Smooth muscle cell (in vitro differentiated cells): Measurements from ENCODE around the gene PBX1. TPM values are rescaled to one million over a fixed set of nuclear protein-coding genes. Genes with fewer than 3 reads are reported as not detected.

Experiments
- DNase-seq: peaks from one replicate; lab custom pipeline; 2025; ENCODE audit not compliant: unreplicated experiment; lab: John Stamatoyannopoulos, UW
- H2AFZ ChIP-seq: fragments of 200-600 bp; sonication (generic); 2 replicates; pipeline ENCODE4 v1.6.0; 2016; ENCODE audit warnings: antibody characterized with exemption, low read depth, mild to moderate bottlenecking
- H3F3A ChIP-seq: fragments of 200-600 bp; sonication (generic); 2 replicates; pipeline ENCODE4 v1.6.0; 2017; ENCODE audit warnings: antibody characterized with exemption, low read depth
- H3K27ac ChIP-seq: fragments of 200-600 bp; sonication (generic); 2 replicates; pipeline ENCODE4 v1.5.1; 2016; ENCODE audit warnings: low read depth, mild to moderate bottlenecking
- H3K27me3 ChIP-seq: fragments of 200-600 bp; sonication (generic); 2 replicates; pipeline ENCODE4 v1.6.1; 2016; ENCODE audit warnings: low read depth, mild to moderate bottlenecking
- H3K36me3 ChIP-seq: fragments of 200-600 bp; sonication (generic); 2 replicates; pipeline ENCODE4 v1.5.1; 2016; ENCODE audit warnings: low read depth
- H3K4me1 ChIP-seq: fragments of 200-600 bp; sonication (generic); 2 replicates; pipeline ENCODE4 v1.5.1; 2016; ENCODE audit warnings: low read depth
- H3K4me2 ChIP-seq: fragments of 200-600 bp; sonication (generic); 2 replicates; pipeline ENCODE4 v1.6.0; 2016; ENCODE audit warnings: mild to moderate bottlenecking
- H3K4me3 ChIP-seq: fragments of 200-600 bp; sonication (generic); 2 replicates; pipeline ENCODE4 v1.5.1; 2016; ENCODE audit warnings: mild to moderate bottlenecking
- H3K79me2 ChIP-seq: fragments of 200-600 bp; sonication (generic); 2 replicates; pipeline ENCODE4 v1.6.0; 2016; ENCODE audit warnings: low read depth, mild to moderate bottlenecking
- H3K9ac ChIP-seq: fragments of 200-600 bp; sonication (generic); 2 replicates; pipeline ENCODE4 v1.6.0; 2016; ENCODE audit warnings: low read depth
- H3K9me3 ChIP-seq: fragments of 200-600 bp; sonication (generic); replicated peaks from 2 replicates; pipeline ENCODE4 v1.5.1; 2016; ENCODE audit warnings: low read depth
- H4K20me1 ChIP-seq: fragments of 200-600 bp; sonication (generic); 2 replicates; pipeline ENCODE4 v1.6.0; 2016; ENCODE audit warnings: low read depth
- WGBS: methylation state at CpG from one replicate; pipeline ENCODE4 v1.1.7; 2016; ENCODE audit warnings: low lambda C conversion rate; 5-methylcytosine and 5-hydroxymethylcytosine counted together
- polyA plus RNA-seq: library from polyadenylated mRNA; unstranded; fragments of >200 nt; fragmentation: Nextera tagmentation; extraction: Ambion mirVana; gene quantifications from 2 replicates; pipeline ENCODE4 v1.2.1, GENCODE V29; 2016
- total RNA-seq: library from RNA; depleted of rRNA; stranded (reverse); fragments of >200 nt; gene quantifications from 2 replicates; pipeline ENCODE4 v1.2.3, GENCODE V29; 2014
- TF ChIP-seq, protein P1 (sequence below): fragments of 200-600 bp; sonication (generic); IDR thresholded peaks from 2 replicates; pipeline ENCODE4 v1.5.1; 2017; ENCODE audit warnings: borderline replicate concordance, mild to moderate bottlenecking, antibody characterized with exemption; ENCODE audit not compliant: insufficient read depth, poor library complexity, severe bottlenecking

The PBX1 gene
- total and polyA plus RNA-seq, 2 experiments from 2014 or later = 8.1 to 70.8 TPM

DNA sequence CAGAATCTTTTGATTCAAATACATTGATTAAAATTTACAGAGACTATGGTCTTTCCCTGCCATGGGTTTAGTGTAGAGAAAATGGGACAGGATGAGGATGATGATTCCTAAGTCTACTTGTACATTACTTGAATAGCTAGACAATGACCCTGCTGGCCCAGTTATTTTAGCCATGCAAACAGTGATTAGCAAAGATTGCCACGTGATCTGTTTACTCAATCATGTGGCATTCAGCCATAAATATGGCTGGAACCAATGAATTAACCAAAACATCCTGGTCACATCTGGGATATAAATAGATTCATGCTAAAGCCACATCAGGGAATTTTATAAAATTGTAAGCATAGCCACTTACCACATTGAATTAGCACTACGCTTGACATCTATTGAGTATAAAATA, 167.3 kb downstream of the PBX1 start:
- Histone ChIP-seq H3K4me3 (no peak overlapping the region), H3F3A (peaks cover 11% of the 10 kb centered on the region), H3K27me3 (no peaks in the 10 kb centered on the region), H3K27ac (peak overlapping the region; percentile 92), H3K9me3 (no peaks in the 10 kb centered on the region), H2AFZ (no peak overlapping the region), H3K79me2 (peaks cover 40% of the 10 kb centered on the region), H3K9ac (peak overlapping the region; percentile 61), H3K4me2 (peak overlapping the region; percentile 65), H3K4me1 (peaks cover 24% of the 10 kb centered on the region), H3K36me3 (no peaks in the 10 kb centered on the region), H4K20me1 (no peaks in the 10 kb centered on the region)
- WGBS = 23% methylated on average over 2 of the region's 2 CpGs
- DNase-seq = no peak
- TF ChIP-seq, protein P1, sequence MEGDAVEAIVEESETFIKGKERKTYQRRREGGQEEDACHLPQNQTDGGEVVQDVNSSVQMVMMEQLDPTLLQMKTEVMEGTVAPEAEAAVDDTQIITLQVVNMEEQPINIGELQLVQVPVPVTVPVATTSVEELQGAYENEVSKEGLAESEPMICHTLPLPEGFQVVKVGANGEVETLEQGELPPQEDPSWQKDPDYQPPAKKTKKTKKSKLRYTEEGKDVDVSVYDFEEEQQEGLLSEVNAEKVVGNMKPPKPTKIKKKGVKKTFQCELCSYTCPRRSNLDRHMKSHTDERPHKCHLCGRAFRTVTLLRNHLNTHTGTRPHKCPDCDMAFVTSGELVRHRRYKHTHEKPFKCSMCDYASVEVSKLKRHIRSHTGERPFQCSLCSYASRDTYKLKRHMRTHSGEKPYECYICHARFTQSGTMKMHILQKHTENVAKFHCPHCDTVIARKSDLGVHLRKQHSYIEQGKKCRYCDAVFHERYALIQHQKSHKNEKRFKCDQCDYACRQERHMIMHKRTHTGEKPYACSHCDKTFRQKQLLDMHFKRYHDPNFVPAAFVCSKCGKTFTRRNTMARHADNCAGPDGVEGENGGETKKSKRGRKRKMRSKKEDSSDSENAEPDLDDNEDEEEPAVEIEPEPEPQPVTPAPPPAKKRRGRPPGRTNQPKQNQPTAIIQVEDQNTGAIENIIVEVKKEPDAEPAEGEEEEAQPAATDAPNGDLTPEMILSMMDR = no peak

DNA sequence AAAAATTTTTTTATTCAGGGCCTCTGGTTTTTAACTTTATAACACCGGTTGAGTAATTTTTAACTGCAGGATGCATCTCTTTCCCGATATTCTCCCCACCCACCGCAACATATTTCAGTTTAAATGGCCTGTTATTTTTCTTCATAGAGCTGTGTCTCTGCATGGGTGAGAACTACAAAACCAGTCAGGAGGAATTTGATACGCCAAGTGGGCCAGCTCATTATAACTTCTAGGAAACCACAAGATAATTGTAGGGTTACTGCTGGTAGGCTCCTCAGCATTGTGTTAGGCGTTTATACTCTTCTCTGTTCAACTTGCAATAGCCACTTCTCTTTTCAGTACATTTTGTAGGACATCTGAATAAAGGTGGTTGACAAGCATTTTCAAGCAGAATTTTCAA, 169.7 kb downstream of the PBX1 start:
- Histone ChIP-seq H4K20me1 (no peaks in the 10 kb centered on the region), H2AFZ (no peak overlapping the region), H3F3A (peaks cover 11% of the 10 kb centered on the region), H3K4me1 (peaks cover 24% of the 10 kb centered on the region), H3K27me3 (no peaks in the 10 kb centered on the region), H3K4me3 (no peak overlapping the region), H3K36me3 (no peaks in the 10 kb centered on the region), H3K79me2 (peaks cover 32% of the 10 kb centered on the region), H3K9ac (no peak overlapping the region), H3K9me3 (no peaks in the 10 kb centered on the region), H3K4me2 (peak overlapping the region; percentile 50), H3K27ac (peak overlapping the region; percentile 34)
- WGBS = 64% methylated on average over 5 of the region's 5 CpGs
- TF ChIP-seq, protein P1 = no peak
- DNase-seq = no peak

DNA sequence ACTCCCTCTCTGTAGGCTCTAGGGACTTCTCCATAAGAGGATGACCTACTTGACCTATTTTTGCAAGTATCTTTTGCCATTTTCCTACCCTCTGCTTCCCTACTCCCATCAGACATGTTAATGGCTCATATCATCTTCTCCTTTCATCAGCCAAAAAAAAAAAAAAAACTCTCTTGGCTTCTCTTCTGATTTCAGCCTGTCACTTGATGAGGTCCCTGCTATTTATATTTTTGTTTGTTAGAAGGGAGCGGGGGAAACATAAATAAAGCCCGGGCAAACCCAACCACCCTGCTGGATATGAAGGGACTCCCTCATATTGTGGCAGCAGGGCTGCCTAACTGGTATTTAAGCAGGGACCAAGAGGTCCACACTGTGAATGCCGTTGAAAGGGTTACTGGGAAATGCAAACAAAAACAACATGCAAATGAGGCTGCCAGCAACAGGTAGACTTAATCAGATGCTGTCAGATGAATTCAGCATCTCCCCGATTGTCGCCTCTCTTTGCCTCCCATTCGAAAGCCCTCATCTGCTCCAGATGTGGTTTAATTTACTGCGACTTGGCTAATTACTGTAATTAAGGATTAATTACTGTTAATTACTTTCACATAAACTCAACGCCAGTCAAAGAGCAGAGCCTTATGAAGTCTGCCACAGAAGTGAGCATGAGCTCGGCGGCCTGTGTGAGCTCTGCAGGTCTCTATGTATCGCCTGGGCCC, 172.3 kb downstream of the PBX1 start:
- Histone ChIP-seq H3F3A (peaks cover 3% of the 10 kb centered on the region), H3K27ac (no peak overlapping the region), H2AFZ (no peak overlapping the region), H3K4me3 (no peak overlapping the region), H3K9ac (no peak overlapping the region), H3K4me2 (no peak overlapping the region), H3K36me3 (no peaks in the 10 kb centered on the region), H3K79me2 (peaks cover 27% of the 10 kb centered on the region), H3K4me1 (peaks cover 28% of the 10 kb centered on the region), H4K20me1 (no peaks in the 10 kb centered on the region), H3K9me3 (no peaks in the 10 kb centered on the region), H3K27me3 (no peaks in the 10 kb centered on the region)
- 88% methylated on average over 11 of the region's 11 CpGs for WGBS
- TF ChIP-seq, protein P1 = no peak
- DNase-seq = no peak

DNA sequence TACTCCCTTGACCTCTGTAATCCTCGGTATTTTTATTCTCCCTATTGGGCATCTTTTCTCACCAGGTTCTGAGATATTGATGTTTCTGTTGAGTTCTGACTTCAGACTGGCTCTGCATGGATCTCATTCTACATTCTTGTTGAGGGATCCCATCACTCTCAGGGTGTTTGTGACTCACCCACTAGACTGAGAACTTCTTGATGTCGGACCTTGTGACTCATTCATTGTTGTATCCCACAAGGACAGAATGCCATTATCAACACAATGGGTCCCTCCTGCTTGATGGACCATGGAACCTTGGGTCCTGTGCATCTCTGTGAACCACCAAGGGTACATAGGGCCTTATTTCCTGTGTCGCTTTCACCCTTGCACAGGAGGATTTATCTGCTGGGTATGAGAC, 174.1 kb downstream of the PBX1 start:
- H3K9me3 ChIP-seq = no peaks in the 10 kb centered on the region
- no peaks in the 10 kb centered on the region for H3K27me3 ChIP-seq
- WGBS = 73% methylated on average over 3 of the region's 3 CpGs
- TF ChIP-seq, protein P1 = no peak
- DNase-seq = no peak
- H3K36me3 ChIP-seq = no peaks in the 10 kb centered on the region
- H3K79me2 ChIP-seq = peaks cover 25% of the 10 kb centered on the region
- peaks cover 3% of the 10 kb centered on the region for H3F3A ChIP-seq
- no peaks in the 10 kb centered on the region for H4K20me1 ChIP-seq
- peak overlapping the region; percentile 49 for H3K27ac ChIP-seq
- no peak overlapping the region for H3K4me2 ChIP-seq
- H3K4me3 ChIP-seq = no peak overlapping the region
- no peak overlapping the region for H2AFZ ChIP-seq
- no peak overlapping the region for H3K9ac ChIP-seq
- peaks cover 25% of the 10 kb centered on the region for H3K4me1 ChIP-seq
